Measurements from ENCODE around the gene SEPTIN5.

DNA sequence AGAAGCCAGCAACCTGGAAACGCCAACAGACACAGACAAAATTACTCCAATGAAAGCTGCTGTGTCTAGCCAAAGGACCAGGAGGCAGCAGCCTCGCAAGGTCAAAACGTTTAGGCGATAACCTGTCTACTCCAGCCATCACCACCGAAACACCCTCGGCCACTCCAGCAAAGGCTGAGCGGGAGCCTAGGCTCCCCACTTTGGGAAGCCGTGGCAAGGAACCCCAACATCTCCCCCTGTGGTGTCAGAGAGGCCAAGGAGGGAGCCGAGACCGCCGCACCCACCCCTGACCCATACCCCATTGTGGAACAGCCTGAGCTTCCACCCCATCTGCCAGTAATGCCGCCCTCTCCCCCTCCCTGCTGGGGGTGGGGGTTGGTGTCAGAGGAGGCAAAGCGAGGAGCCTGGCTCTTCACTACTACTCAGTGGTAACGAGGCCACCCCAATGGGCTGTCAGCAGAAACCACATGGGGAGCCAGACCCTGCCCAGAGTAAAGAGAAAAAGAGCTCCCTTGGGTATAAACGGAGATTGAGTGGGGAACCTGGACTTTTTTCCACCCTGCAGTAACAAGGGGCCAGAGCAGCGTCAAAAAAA, 33.9 kb upstream of the SEPTIN5 start:
- TF ChIP-seq POLR2A (IDR thresholded peaks at IDR 0.05) (no peak), CTCF (IDR thresholded peaks at IDR 0.05) (no peak)
